K562 (cell line): Measurements from ENCODE around the gene HBEGF. TPM values are rescaled to one million over a fixed set of nuclear protein-coding genes. Genes with fewer than 3 reads are reported as not detected.

Experiments
- ATAC-seq: fragments of 200-7000 bp; cut with Tn5 transposase; 3 replicates; pipeline ENCODE4 v1.9.1; 2020; ENCODE audit warnings: moderate library complexity
- Bru-seq: library from RNA; stranded (reverse); fragments of 400-500 nt; gene quantifications from one replicate; lab custom pipeline; 2021; lab: Mats Ljungman, UMichigan
- BruChase-seq, 2 experiments: library from RNA; stranded (reverse); fragments of 400-500 nt; gene quantifications; one replicate each; lab custom pipeline; 2021; lab: Mats Ljungman, UMichigan
- BruUV-seq: library from RNA; stranded (reverse); fragments of 400-500 nt; replicated peaks from 2 replicates; lab custom pipeline; 2021; lab: Mats Ljungman, UMichigan
- CTCF ChIA-PET: fragments of 300-600 bp; formaldehyde crosslinking; extraction: SDS; loops from one replicate; lab custom pipeline; 2021; ENCODE audit warnings: low intra/inter-chr PET ratio; lab: Yijun Ruan, JAX
- POLR2A ChIA-PET: fragments of 300-600, 350-650 bp; sonication (Branson Sonifier 250); formaldehyde crosslinking; extraction: SDS; loops from one replicate; lab custom pipeline; 2021; ENCODE audit warnings: antibody characterized with exemption, inconsistent platforms; lab: Yijun Ruan, JAX
- DNase-seq, 4 experiments: peaks; one replicate each; pipeline versions ENCODE4 v3.0.0 to v3.0.0-alpha.2; 2011 to 2018; ENCODE audit warnings: low spot score in 3 of 4, mixed read lengths in 3 of 4; ENCODE audit errors: extremely low read depth in 1 of 4
- FAIRE-seq: peaks from 2 replicates; lab custom pipeline; 2011; peaks lifted over from hg19 to GRCh38; lab: Jason Lieb, UNC
- H2AFZ ChIP-seq: 2 replicates; pipeline ENCODE4 v1.6.0; 2011; ENCODE audit warnings: low read depth, low read length, control low read depth, inconsistent platforms
- H3K27ac ChIP-seq: fragments of 200-600 bp; 3 replicates; pipeline ENCODE4 v1.8.0; 2011; ENCODE audit warnings: low read depth, mild to moderate bottlenecking, control low read depth, inconsistent platforms, low read length, moderate library complexity, mixed read lengths; ENCODE audit errors: extremely low read depth
- H3K27me3 ChIP-seq, 2 experiments: fragments of 300-600 bp in 1 of 2; 2 replicates in 1 of 2; 3 replicates in 1 of 2; pipeline versions ENCODE4 v1.6.0 to v1.8.0; 2011; ENCODE audit warnings: inconsistent platforms in 2 of 2, low read length in 2 of 2, mild to moderate bottlenecking in 1 of 2, mixed read lengths in 1 of 2, moderate library complexity in 1 of 2; ENCODE audit not compliant: control insufficient read depth in 2 of 2, insufficient read depth in 2 of 2
- H3K36me3 ChIP-seq: fragments of 300-600 bp; 3 replicates; pipeline ENCODE4 v1.8.0; 2011; ENCODE audit warnings: mild to moderate bottlenecking, low read length, inconsistent platforms; ENCODE audit not compliant: control insufficient read depth, insufficient read depth
- H3K4me1 ChIP-seq, 2 experiments: fragments of 200-600 bp in 1 of 2; replicated peaks in 1 of 2; 2 replicates in 1 of 2; 3 replicates in 1 of 2; pipeline versions ENCODE4 v1.5.1 to v1.8.0; 2011; ENCODE audit warnings: inconsistent platforms in 2 of 2, low read length in 2 of 2, mild to moderate bottlenecking in 1 of 2, mixed read lengths in 1 of 2, moderate library complexity in 1 of 2; ENCODE audit not compliant: control insufficient read depth in 2 of 2, insufficient read depth in 2 of 2
- H3K4me2 ChIP-seq: 2 replicates; pipeline ENCODE4 v1.6.1; 2011; ENCODE audit warnings: low read length, control low read depth, inconsistent platforms, mixed read lengths; ENCODE audit not compliant: insufficient read depth
- H3K4me3 ChIP-seq: fragments of 200-600 bp; sonication (generic), shearing (Covaris generic); 2 replicates; pipeline ENCODE4 v1.5.1; 2016; ENCODE audit warnings: control low read depth, inconsistent platforms
- H3K79me2 ChIP-seq: fragments of 200-600 bp; 3 replicates; pipeline ENCODE4 v1.8.0; 2011; ENCODE audit warnings: low read length, inconsistent platforms; ENCODE audit not compliant: control insufficient read depth, insufficient read depth
- H3K9ac ChIP-seq, 2 experiments: 2 replicates each; pipeline versions ENCODE4 v1.6.0 to v1.6.1; 2011; ENCODE audit warnings: low read depth in 2 of 2, low read length in 2 of 2, control low read depth in 1 of 2, inconsistent platforms in 1 of 2, mild to moderate bottlenecking in 1 of 2, mixed read lengths in 1 of 2; ENCODE audit not compliant: insufficient read depth in 1 of 2
- H3K9me1 ChIP-seq: one replicate; pipeline ENCODE4 v1.6.0; 2011; ENCODE audit warnings: inconsistent platforms, mild to moderate bottlenecking, low read length, moderate library complexity; ENCODE audit not compliant: control insufficient read depth, insufficient read depth
- H3K9me3 ChIP-seq: replicated peaks from 2 replicates; pipeline ENCODE4 v1.5.1; 2011; ENCODE audit warnings: low read depth, low read length, inconsistent platforms; ENCODE audit not compliant: control insufficient read depth, insufficient read depth
- H4K20me1 ChIP-seq: replicated peaks from 2 replicates; pipeline ENCODE4 v1.6.1; 2011; ENCODE audit warnings: low read length, inconsistent platforms, mixed read lengths; ENCODE audit not compliant: control insufficient read depth, insufficient read depth
- ATF7 ChIP-seq: fragments of 450-650 bp; IDR thresholded peaks from 2 replicates; pipeline ENCODE4 v1.7.1; 2014; ENCODE audit warnings: mild to moderate bottlenecking, moderate library complexity
- CREM ChIP-seq: IDR thresholded peaks from 2 replicates; pipeline ENCODE4 v1.6.1; 2014; ENCODE audit warnings: antibody characterized with exemption, low read depth
- MYC ChIP-seq, 2 experiments: fragments of 250-450 bp in 1 of 2; sonication (Bioruptor Pico) in 1 of 2; IDR thresholded peaks; 2 replicates each; pipeline versions ENCODE4 v1.5.1 to v1.6.1; 2012 to 2021; ENCODE audit warnings: low read depth in 2 of 2, borderline replicate concordance in 1 of 2, improper control_type of control experiment in 1 of 2, low read length in 1 of 2, mild to moderate bottlenecking in 1 of 2, moderate library complexity in 1 of 2
- NONO ChIP-seq, 2 experiments: fragments of 200-400 bp in 1 of 2; fragments of 450-650 bp in 1 of 2; formaldehyde crosslinking in 1 of 2; IDR thresholded peaks; 2 replicates each; pipeline ENCODE4 v1.6.1; 2017; ENCODE audit warnings: low read depth in 2 of 2, mild to moderate bottlenecking in 2 of 2, moderate library complexity in 2 of 2, low read length in 1 of 2
- RCOR1 ChIP-seq, 2 experiments: IDR thresholded peaks; 2 replicates each; pipeline ENCODE4 v1.6.1; 2012; ENCODE audit warnings: low read depth in 2 of 2, low read length in 2 of 2, borderline replicate concordance in 1 of 2, improper control_type of control experiment in 1 of 2
- WGBS: fragments of 100-300 bp; shearing (Covaris generic); methylation state at CpG from one replicate; pipeline ENCODE4 v1.1.6; 2016; ENCODE audit warnings: low coverage, mixed read lengths; ENCODE audit not compliant: insufficient coverage; ENCODE audit errors: missing lambda C conversion rate; 5-methylcytosine and 5-hydroxymethylcytosine counted together
- in situ Hi-C: fragments of 300-500 bp; cut with MboI; formaldehyde crosslinking; loops from 4 replicates; pipeline ENCODE4 v1.15.0; 2018; ENCODE audit warnings: inconsistent platforms, mixed read lengths
- intact Hi-C: fragments of 100-400 bp; cut with micrococcal nuclease; formaldehyde crosslinking; loops from 2 replicates; pipeline ENCODE4 v1.14.2; 2022
- long read RNA-seq, 3 experiments: library from polyadenylated mRNA in 2 of 3; library from RNA in 1 of 3; unstranded in 2 of 3; stranded (forward) in 1 of 3; transcript quantifications; one replicate each; pipeline ENCODE4 v2.0.0, GENCODE V29; 2019 to 2022
- polyA minus RNA-seq, 3 experiments: library from RNA; depleted of rRNA, polyadenylated mRNA; stranded (reverse); fragments of >200 nt; gene quantifications; 2 replicates each; pipeline ENCODE4 v1.2.3, GENCODE V29; 2011
- polyA plus RNA-seq, 8 experiments: library from polyadenylated mRNA; depleted of rRNA in 4 of 8; stranded (reverse) in 5 of 8; unstranded in 3 of 8; fragments of >200 nt; fragmentation: Nextera tagmentation in 2 of 8; fragmentation: Illumina TruSeq in 1 of 8; extraction: Ambion mirVana in 2 of 8; extraction: Trizol in 1 of 8; gene quantifications; 2 replicates each; pipeline versions ENCODE4 v1.2.1 to v1.2.3, GENCODE V29; 2011 to 2014; ENCODE audit warnings: inconsistent platforms in 1 of 8, missing spikeins in 1 of 8
- total RNA-seq, 7 experiments: library from RNA; depleted of rRNA in 6 of 7; stranded (reverse); fragments of >200 nt in 6 of 7; fragmentation: Illumina TruSeq in 2 of 7; extraction: Trizol in 2 of 7; gene quantifications; 2 replicates each; pipeline versions ENCODE4 v1.2.1 to v1.2.3, GENCODE V29; 2011 to 2021; ENCODE audit warnings: low replicate concordance in 1 of 7
- TF ChIP-seq, protein P1 (sequence below): fragments of 450-650 bp; formaldehyde crosslinking; IDR thresholded peaks from 2 replicates; pipeline ENCODE4 v1.4.0; 2022; ENCODE audit warnings: missing genetic modification characterization
- TF ChIP-seq, protein P2 (sequence below), 3 experiments: IDR thresholded peaks in 2 of 3; conservative IDR thresholded peaks in 1 of 3; 2 replicates each; pipeline ENCODE4 v1.5.1; 2011 to 2012; ENCODE audit warnings: low read length in 3 of 3, mild to moderate bottlenecking in 3 of 3, control low read depth in 2 of 3, improper control_type of control experiment in 1 of 3, inconsistent platforms in 1 of 3, low read depth in 1 of 3, mixed read lengths in 1 of 3, moderate library complexity in 1 of 3; ENCODE audit not compliant: insufficient read depth in 2 of 3

HBEGF gene
- total RNA-seq (2011; cell fraction: chromatin; rRNA removed; ENCODE audit: low replicate concordance): 1.1 and 4.5 TPM in 2 replicates
- 1.7 and 2.3 TPM in 2 replicates for total RNA-seq (2011; cell fraction: nucleolus; rRNA removed)
- 2.2 and 3.7 TPM in 2 replicates for total RNA-seq (2011; cell fraction: nucleoplasm; rRNA removed)
- total RNA-seq (2014; rRNA removed) (0.36 and 1.4 TPM in 2 replicates), total RNA-seq (2014; rRNA removed; fragmentation: Illumina TruSeq; extraction: Trizol) (0.47 and 0.77 TPM in 2 replicates), total RNA-seq (2015; rRNA removed; fragmentation: Illumina TruSeq; extraction: Trizol) (0.65 and 0.75 TPM in 2 replicates), total RNA-seq (2021) (0.65 and 0.98 TPM in 2 replicates), polyA plus RNA-seq (2011; rRNA removed) (0.45 and 0.60 TPM in 2 replicates), polyA plus RNA-seq (2014; fragmentation: Illumina TruSeq; extraction: Trizol) (0.79 and 1.1 TPM in 2 replicates), polyA plus RNA-seq (2014; fragmentation: Nextera tagmentation; extraction: Ambion mirVana) (under 1 TPM; 0.11 to 0.29 TPM), polyA plus RNA-seq (2014; rRNA removed) (0.62 and 0.78 TPM in 2 replicates), polyA minus RNA-seq (2011; rRNA and poly(A)+ RNA removed) (0.18 and 0.28 TPM in 2 replicates), Bru-seq, nascent RNA (percentile 47 among the genes with signal in this experiment), BruChase-seq, experiment 1, labeled RNA remaining after a 2-hour chase (percentile 38 among the genes with signal in this experiment), BruChase-seq, experiment 2, labeled RNA remaining after a 6-hour chase (percentile 41 among the genes with signal in this experiment)
- polyA plus RNA-seq (2011; cell fraction: cytosol; rRNA removed): 0.19 and 0.27 TPM in 2 replicates
- 0.25 and 0.78 TPM in 2 replicates for polyA plus RNA-seq (2011; cell fraction: nucleus; rRNA removed)
- 0.47 and 0.69 TPM in 2 replicates for polyA plus RNA-seq (2012)
- polyA minus RNA-seq (2011; cell fraction: cytosol; rRNA and poly(A)+ RNA removed): 0.38 TPM in 1 of 2 replicates, not detected in the other
- polyA minus RNA-seq (2011; cell fraction: nucleus; rRNA and poly(A)+ RNA removed): 0.11 and 0.67 TPM in 2 replicates
- long read RNA-seq, experiment 1, partial matches to known transcripts: 3 of 6 reads
- long read RNA-seq, experiment 1, other reads (novel, unspliced or antisense): 0 of 6 reads
- long read RNA-seq, experiment 2, partial matches to known transcripts: 0 of 1 reads
- long read RNA-seq, experiment 2, other reads (novel, unspliced or antisense): 0 of 1 reads
- long read RNA-seq, experiment 3: 0 reads

GRCh38 chr5:140346348-140347221, at the start of gene HBEGF:
TSS of gene HBEGF (minus strand) at chr5:140346603. CDS start at chr5:140346328, 275 bp downstream.
- Histone ChIP-seq H3K79me2 (no peaks in the 10 kb centered on the region), H3K27ac (no peak within 1 kb of the TSS), H3K27me3 (no peaks in the 10 kb centered on the region), H3K36me3 (no peaks in the 10 kb centered on the region), H3K9ac (peak within 1 kb of the TSS; percentile 27 to 88), H3K4me1 (peaks cover 13 to 23% of the 10 kb centered on the region in 2 experiments; a peak in 4 of 5 replicates), H3K4me2 (peak within 1 kb of the TSS; percentile 77), H3K9me3 (no peaks in the 10 kb centered on the region), H3K4me3 (peak within 1 kb of the TSS; percentile 42), H4K20me1 (no peaks in the 10 kb centered on the region), H3K9me1 (no peaks in the 10 kb centered on the region), H2AFZ (peak within 1 kb of the TSS; percentile 86)
- intact Hi-C loops: loop anchor here (1.0 to 2.0 kb wide), 2 partner anchors 102 to 172 kb away; partner anchors contain the start of gene CYSTM1
- ATAC-seq (peak; percentile 94), FAIRE-seq (peak; percentile 75), DNase-seq (peak; percentile 92 to 97 (median 94))
- ChIA-PET CTCF (interaction anchor here (0.5 to 1.2 kb wide), 4 partner anchors 100 to 372 kb away, joined by 3 to 4 read pairs (median 4); no protein-coding TSS in a partner anchor), POLR2A (interaction anchor here (0.6 to 2.8 kb wide), 13 partner anchors 9 to 373 kb away, joined by 3 to 19 read pairs (median 4); partner anchors contain the start of gene PFDN1)
- in situ Hi-C loops: no loop called here
- BruUV-seq: no TSS peak
- WGBS: 10% methylated on average over 46 of the region's 72 CpGs
- peak; percentile 46; the same call in 1 of the 2 replicates for TF ChIP-seq MYC (IDR thresholded peaks at IDR 0.05; ENCODE audit: low read depth, low read length)
- no peak for TF ChIP-seq MYC (CRISPR knock-in tag; IDR thresholded peaks at IDR 0.05; ENCODE audit: borderline replicate concordance, low read depth)
- peak; percentile 62; the same call in 1 of the 2 replicates for TF ChIP-seq ATF7
- TF ChIP-seq, protein P1, sequence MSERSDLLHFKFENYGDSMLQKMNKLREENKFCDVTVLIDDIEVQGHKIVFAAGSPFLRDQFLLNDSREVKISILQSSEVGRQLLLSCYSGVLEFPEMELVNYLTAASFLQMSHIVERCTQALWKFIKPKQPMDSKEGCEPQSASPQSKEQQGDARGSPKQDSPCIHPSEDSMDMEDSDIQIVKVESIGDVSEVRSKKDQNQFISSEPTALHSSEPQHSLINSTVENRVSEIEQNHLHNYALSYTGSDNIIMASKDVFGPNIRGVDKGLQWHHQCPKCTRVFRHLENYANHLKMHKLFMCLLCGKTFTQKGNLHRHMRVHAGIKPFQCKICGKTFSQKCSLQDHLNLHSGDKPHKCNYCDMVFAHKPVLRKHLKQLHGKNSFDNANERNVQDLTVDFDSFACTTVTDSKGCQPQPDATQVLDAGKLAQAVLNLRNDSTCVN (CRISPR knock-in tag): no peak
- TF ChIP-seq RCOR1 (IDR thresholded peaks at IDR 0.05; ENCODE audit: borderline replicate concordance in 1 of 2, low read depth in 2 of 2, low read length in 2 of 2): peak in 1 of 2 experiments; percentile 70; a peak in 2 of 4 replicates
- peak in 1 of 2 experiments; percentile 96; a peak in 2 of 4 replicates for TF ChIP-seq NONO (IDR thresholded peaks at IDR 0.05; ENCODE audit: low read depth in 2 of 2, low read length in 1 of 2)
- TF ChIP-seq, protein P2, sequence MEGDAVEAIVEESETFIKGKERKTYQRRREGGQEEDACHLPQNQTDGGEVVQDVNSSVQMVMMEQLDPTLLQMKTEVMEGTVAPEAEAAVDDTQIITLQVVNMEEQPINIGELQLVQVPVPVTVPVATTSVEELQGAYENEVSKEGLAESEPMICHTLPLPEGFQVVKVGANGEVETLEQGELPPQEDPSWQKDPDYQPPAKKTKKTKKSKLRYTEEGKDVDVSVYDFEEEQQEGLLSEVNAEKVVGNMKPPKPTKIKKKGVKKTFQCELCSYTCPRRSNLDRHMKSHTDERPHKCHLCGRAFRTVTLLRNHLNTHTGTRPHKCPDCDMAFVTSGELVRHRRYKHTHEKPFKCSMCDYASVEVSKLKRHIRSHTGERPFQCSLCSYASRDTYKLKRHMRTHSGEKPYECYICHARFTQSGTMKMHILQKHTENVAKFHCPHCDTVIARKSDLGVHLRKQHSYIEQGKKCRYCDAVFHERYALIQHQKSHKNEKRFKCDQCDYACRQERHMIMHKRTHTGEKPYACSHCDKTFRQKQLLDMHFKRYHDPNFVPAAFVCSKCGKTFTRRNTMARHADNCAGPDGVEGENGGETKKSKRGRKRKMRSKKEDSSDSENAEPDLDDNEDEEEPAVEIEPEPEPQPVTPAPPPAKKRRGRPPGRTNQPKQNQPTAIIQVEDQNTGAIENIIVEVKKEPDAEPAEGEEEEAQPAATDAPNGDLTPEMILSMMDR (IDR thresholded peaks at IDR 0.05 in 2 of 3, conservative IDR thresholded peaks at IDR 0.05 in 1 of 3; ENCODE audit: insufficient read depth in 2 of 3, low read depth in 1 of 3, low read length in 3 of 3): peak; percentile 77 to 82 (median 80)
- peak; percentile 49; the same call in 1 of the 2 replicates for TF ChIP-seq CREM
